DMS79 treated with DMSO at 0.1 percent for 48 hours (cell line): ENCODE measurements around the gene HAUS6.
"Not testable (repeated sequence)": the region's sequence is repeated elsewhere in the genome, so short reads cannot be mapped to it uniquely, and the experiment has no call there.

Experiments used
- DNase-seq: peaks from one replicate; lab custom pipeline; 2025; lab: John Stamatoyannopoulos, UW

The HAUS6 gene

GRCh38 chr9:19048966-19049916 lies 53.5 kb downstream of the HAUS6 start, which contains the start of gene RRAGA:
TSS of gene RRAGA (plus strand) at chr9:19049427. CDS start at chr9:19049660, 233 bp downstream.
- DNase-seq: peak; percentile 95

GRCh38 chr9:19036611-19037010 lies 66.1 kb downstream of the HAUS6 start:
- DNase-seq: no peak

DNA sequence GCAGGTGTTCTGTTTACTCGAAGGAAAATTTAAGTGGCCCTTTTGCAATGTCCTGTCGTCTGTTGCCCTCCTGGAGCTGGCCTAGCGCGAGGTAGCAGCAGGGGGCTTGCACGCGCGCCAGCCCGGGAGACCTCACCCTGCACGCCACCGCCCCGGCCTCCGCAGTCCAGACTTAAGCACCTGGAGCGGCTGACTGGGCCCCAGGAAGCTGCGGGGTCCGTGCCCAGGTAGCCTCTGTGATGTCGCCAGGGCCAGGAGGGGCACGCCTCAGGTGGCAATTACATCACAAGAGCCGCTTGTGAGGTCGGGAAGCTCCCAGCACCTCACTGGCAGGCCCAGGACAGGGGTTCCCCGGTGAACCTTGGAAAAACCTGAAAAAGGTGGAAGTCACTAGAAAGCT lies 69.7 kb downstream of the HAUS6 start, which contains the start of gene SAXO1:
Gene SAXO1 (minus strand): TSS at position 195 of the 400 bp plus-strand sequence. CDS start 301 bp downstream, outside the sequence.
- DNase-seq: no peak

DNA sequence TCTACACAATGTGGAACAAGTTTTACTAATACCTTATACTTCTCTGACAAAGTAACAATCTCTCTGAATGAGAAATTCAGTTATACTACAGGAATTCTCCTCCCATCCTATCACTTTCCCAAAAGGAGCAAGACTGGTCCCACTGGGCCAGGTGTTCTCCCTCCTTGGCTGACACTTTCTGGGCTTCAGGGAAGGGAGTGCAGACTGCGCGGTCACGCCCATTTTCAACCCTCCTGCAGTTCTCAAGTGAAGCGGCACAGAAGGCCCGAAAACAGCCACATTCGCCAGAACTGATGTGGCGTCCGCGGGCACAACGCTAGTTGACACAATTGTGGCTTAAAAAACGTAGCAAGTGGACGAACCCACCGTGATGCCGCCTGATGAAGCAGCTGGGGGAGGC lies 70.3 kb downstream of the HAUS6 start:
- peak; percentile 88 for DNase-seq

- DNase-seq: no peak
Observed at GRCh38 chr9:19030899-19031298, 71.8 kb downstream of the HAUS6 start.

GRCh38 chr9:19028835-19029451 lies 73.8 kb downstream of the HAUS6 start:
- DNase-seq: peak; percentile 78

DNA sequence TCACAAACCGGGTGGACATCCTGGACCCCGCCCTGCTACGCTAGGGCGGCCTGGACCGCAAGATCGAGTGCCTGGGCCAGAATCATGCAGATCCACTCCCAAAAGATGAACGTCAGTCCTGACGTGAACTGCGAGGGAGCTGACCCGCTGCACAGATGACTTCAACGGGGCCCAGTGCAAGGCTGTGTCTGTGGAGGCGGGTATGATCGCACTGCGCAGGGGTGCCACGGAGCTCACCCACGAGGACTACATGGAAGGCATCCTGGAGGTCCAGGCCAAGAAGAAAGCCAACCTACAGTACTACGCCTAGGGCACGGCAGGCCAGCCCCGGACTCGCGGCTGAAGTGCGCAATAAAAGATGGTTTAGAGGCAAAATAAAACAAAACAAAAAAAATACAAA lies 74.9 kb downstream of the HAUS6 start:
- no peak for DNase-seq

GRCh38 chr9:19026375-19026774 lies 76.3 kb downstream of the HAUS6 start:
- no peak for DNase-seq

- peak; percentile 68 for DNase-seq
Observed at GRCh38 chr9:19023078-19023477, 79.6 kb downstream of the HAUS6 start.

- no peak for DNase-seq
Observed at GRCh38 chr9:19022206-19022605, 80.5 kb downstream of the HAUS6 start.

DNA sequence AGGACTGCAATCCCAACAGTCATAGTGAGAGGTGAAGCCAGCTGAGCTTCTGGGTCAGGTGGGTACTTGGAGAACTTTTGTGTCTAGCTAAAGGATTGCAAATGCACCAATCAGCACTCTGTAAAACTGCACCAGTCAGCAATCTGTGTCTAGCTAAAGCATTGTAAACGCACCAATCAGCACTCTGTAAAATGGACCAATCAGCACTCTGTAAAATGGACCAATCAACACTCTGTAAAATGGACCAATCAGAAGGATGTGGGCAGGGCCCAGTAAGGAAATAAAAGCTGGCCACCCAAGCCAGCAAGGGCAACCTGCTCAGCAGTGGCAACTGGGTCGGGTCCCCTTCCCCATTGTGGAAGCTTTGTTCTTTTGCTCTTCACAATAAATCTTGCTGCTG lies 81.1 kb downstream of the HAUS6 start:
- not testable (repeated sequence) for DNase-seq

GRCh38 chr9:19020886-19021455 lies 81.7 kb downstream of the HAUS6 start:
- DNase-seq: no peak

DNA sequence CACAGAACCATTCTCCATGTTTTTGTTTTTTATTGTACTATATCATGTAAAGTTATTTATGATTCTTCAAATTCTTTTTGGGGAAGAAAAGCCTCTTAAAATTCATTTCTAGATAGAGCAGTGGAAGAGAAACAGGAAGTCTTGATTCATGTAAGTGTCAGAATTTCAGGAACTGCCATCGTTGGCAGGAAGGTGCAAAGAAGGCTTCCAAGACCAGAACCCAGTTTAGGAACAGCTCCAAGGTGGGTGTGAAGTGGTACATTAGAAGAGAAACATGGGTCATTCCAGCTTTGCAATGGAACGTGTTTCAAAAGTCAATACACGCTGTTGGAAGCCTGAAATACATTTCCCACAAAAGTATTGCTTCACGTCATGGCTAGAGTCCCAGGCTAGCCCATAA lies 84.5 kb downstream of the HAUS6 start:
- DNase-seq: no peak

GRCh38 chr9:19009391-19009965 lies 93.2 kb downstream of the HAUS6 start:
- no peak for DNase-seq
